IMR-90 (cell line): ENCODE measurements around the gene FAM180A. TPM values are rescaled to one million over a fixed set of nuclear protein-coding genes. Genes with fewer than 3 reads are reported as not detected.

Experiments
- ATAC-seq: fragments of 200-7000 bp; cut with Tn5 transposase; 2 replicates; pipeline ENCODE4 v1.9.1; 2020; ENCODE audit warnings: low read depth, mild to moderate bottlenecking, moderate library complexity
- BruUV-seq: library from RNA; stranded (reverse); fragments of 400-500 nt; replicated peaks from 2 replicates; lab custom pipeline; 2021; lab: Mats Ljungman, UMichigan
- CTCF ChIA-PET: fragments of 300-600 bp; formaldehyde crosslinking; extraction: SDS; loops from one replicate; lab custom pipeline; 2021; ENCODE audit warnings: antibody characterized with exemption; lab: Yijun Ruan, JAX
- POLR2A ChIA-PET: fragments of 300-600 bp; sonication (Branson Sonifier 250); formaldehyde crosslinking; loops from one replicate; lab custom pipeline; 2022; ENCODE audit warnings: antibody characterized with exemption; ENCODE audit not compliant: unreplicated experiment; lab: Charles Lee
- DNase-seq: peaks from one replicate; pipeline ENCODE4 v3.0.0; 2013
- H2AFZ ChIP-seq: replicated peaks from 2 replicates; pipeline ENCODE3; 2013; ENCODE audit warnings: low read length, mild to moderate bottlenecking; ENCODE audit not compliant: poor library complexity
- H2AK5ac ChIP-seq: 2 replicates; pipeline ENCODE4 v1.6.1; 2013; ENCODE audit warnings: low read depth, low read length, inconsistent platforms
- H2AK9ac ChIP-seq: replicated peaks from 2 replicates; pipeline ENCODE3; 2013; ENCODE audit warnings: mild to moderate bottlenecking, low read depth, low read length, moderate library complexity; ENCODE audit not compliant: poor library complexity
- H2BK120ac ChIP-seq: 2 replicates; pipeline ENCODE4 v1.6.1; 2013; ENCODE audit warnings: low read depth, low read length, inconsistent platforms
- H2BK15ac ChIP-seq: 3 replicates; pipeline ENCODE4 v1.6.1; 2013; ENCODE audit warnings: low read depth, low read length, inconsistent platforms
- H2BK20ac ChIP-seq: 2 replicates; pipeline ENCODE4 v1.6.1; 2013; ENCODE audit warnings: low read depth, mild to moderate bottlenecking, inconsistent platforms, low read length, moderate library complexity
- H2BK5ac ChIP-seq: 2 replicates; pipeline ENCODE4 v1.6.1; 2013; ENCODE audit warnings: mild to moderate bottlenecking, low read depth, low read length, inconsistent platforms; ENCODE audit not compliant: poor library complexity, severe bottlenecking
- H3K14ac ChIP-seq: replicated peaks from 2 replicates; pipeline ENCODE4 v1.6.1; 2013; ENCODE audit warnings: low read depth, low read length, inconsistent platforms
- H3K18ac ChIP-seq: 2 replicates; pipeline ENCODE4 v1.6.1; 2013; ENCODE audit warnings: low read depth, low read length, control low read depth
- H3K23ac ChIP-seq: 2 replicates; pipeline ENCODE4 v1.6.1; 2013; ENCODE audit warnings: low read depth, low read length, inconsistent platforms
- H3K27ac ChIP-seq: 2 replicates; pipeline ENCODE4 v1.5.1; 2013; ENCODE audit warnings: mild to moderate bottlenecking, control low read depth, low read length; ENCODE audit not compliant: insufficient read depth
- H3K27me3 ChIP-seq: 2 replicates; pipeline ENCODE4 v1.6.1; 2013; ENCODE audit warnings: low read length; ENCODE audit not compliant: control insufficient read depth, insufficient read depth
- H3K36me3 ChIP-seq: 2 replicates; pipeline ENCODE4 v1.6.1; 2013; ENCODE audit warnings: low read length, mixed read lengths; ENCODE audit not compliant: control insufficient read depth, insufficient read depth
- H3K4ac ChIP-seq: 2 replicates; pipeline ENCODE4 v1.6.1; 2013; ENCODE audit warnings: low read depth, low read length, inconsistent platforms
- H3K4me1 ChIP-seq: 2 replicates; pipeline ENCODE4 v1.6.1; 2013; ENCODE audit warnings: low read length, mixed read lengths; ENCODE audit not compliant: control insufficient read depth, insufficient read depth
- H3K4me2 ChIP-seq: 2 replicates; pipeline ENCODE4 v1.6.1; 2013; ENCODE audit warnings: low read depth, mild to moderate bottlenecking, control low read depth, low read length, moderate library complexity
- H3K4me3 ChIP-seq: 2 replicates; pipeline ENCODE4 v1.5.1; 2013; ENCODE audit warnings: low read depth, mild to moderate bottlenecking, control low read depth, low read length, moderate library complexity; ENCODE audit not compliant: insufficient read depth
- H3K56ac ChIP-seq: 2 replicates; pipeline ENCODE4 v1.6.1; 2013; ENCODE audit warnings: low read length, inconsistent platforms; ENCODE audit not compliant: insufficient read depth; ENCODE audit errors: extremely low read depth
- H3K79me1 ChIP-seq, 2 experiments: 2 replicates each; pipeline ENCODE4 v1.6.1; 2013; ENCODE audit warnings: low read length in 2 of 2, inconsistent platforms in 1 of 2, low read depth in 1 of 2
- H3K9ac ChIP-seq: 2 replicates; pipeline ENCODE4 v1.6.1; 2013; ENCODE audit warnings: low read depth, low read length, control low read depth
- H3K9me1 ChIP-seq: 2 replicates; pipeline ENCODE4 v1.6.1; 2013; ENCODE audit warnings: low read length, inconsistent platforms; ENCODE audit not compliant: insufficient read depth
- H3K9me3 ChIP-seq: 2 replicates; pipeline ENCODE4 v1.6.1; 2013; ENCODE audit warnings: low read length; ENCODE audit not compliant: control insufficient read depth, insufficient read depth
- H4K20me1 ChIP-seq: 2 replicates; pipeline ENCODE4 v1.6.1; 2013; ENCODE audit warnings: low read length, inconsistent platforms; ENCODE audit not compliant: insufficient read depth
- H4K5ac ChIP-seq: 2 replicates; pipeline ENCODE4 v1.6.1; 2013; ENCODE audit warnings: mild to moderate bottlenecking, low read depth, low read length, control low read depth
- H4K8ac ChIP-seq, 2 experiments: 2 replicates each; pipeline ENCODE4 v1.6.1; 2013; ENCODE audit warnings: low read depth in 2 of 2, low read length in 2 of 2, control low read depth in 1 of 2, inconsistent platforms in 1 of 2
- H4K91ac ChIP-seq: 2 replicates; pipeline ENCODE4 v1.6.1; 2013; ENCODE audit warnings: low read depth, low read length, inconsistent platforms; ENCODE audit not compliant: insufficient read depth
- MAZ ChIP-seq: IDR thresholded peaks from 2 replicates; pipeline ENCODE4 v1.6.1; 2012; ENCODE audit warnings: low read depth, mild to moderate bottlenecking, low read length, improper control_type of control experiment, moderate library complexity, borderline replicate concordance
- WGBS, 2 experiments: methylation state at CpG; one replicate each; pipeline versions ENCODE4 v1.1.5 to v1.1.7; 2013; ENCODE audit warnings: missing lambda C conversion rate in 2 of 2; ENCODE audit not compliant: insufficient read length in 1 of 2; ENCODE audit errors: extremely low coverage in 2 of 2; 5-methylcytosine and 5-hydroxymethylcytosine counted together
- dilution Hi-C: fragments of 300-500 bp; cut with HindIII; formaldehyde crosslinking; loops from one replicate; pipeline ENCODE4 v1.14.3; 2018; ENCODE audit warnings: low sequenced_read_pairs; ENCODE audit not compliant: unreplicated experiment
- in situ Hi-C: fragments of 300-500 bp; cut with MboI; formaldehyde crosslinking; loops from 3 replicates; pipeline ENCODE4 v1.14.3; 2019; ENCODE audit warnings: low sequenced_read_pairs, inconsistent platforms, mixed read lengths
- intact Hi-C: fragments of 100-400 bp; cut with micrococcal nuclease; formaldehyde crosslinking; loops from 2 replicates; pipeline ENCODE4 v1.10.0; 2022
- polyA plus RNA-seq, 3 experiments: library from polyadenylated mRNA; depleted of rRNA; stranded (reverse); fragments of >200 nt; gene quantifications; 2 replicates each; pipeline ENCODE4 v1.2.3, GENCODE V29; 2012; ENCODE audit warnings: low replicate concordance in 1 of 3
- total RNA-seq: library from RNA; depleted of rRNA; stranded (reverse); fragments of >200 nt; gene quantifications from 2 replicates; pipeline ENCODE4 v1.2.3, GENCODE V29; 2012

FAM180A gene
- total and polyA plus RNA-seq, 2 of the 4 experiments (the other 2 are of a cell fraction), result 1.3 to 2.0 TPM

DNA sequence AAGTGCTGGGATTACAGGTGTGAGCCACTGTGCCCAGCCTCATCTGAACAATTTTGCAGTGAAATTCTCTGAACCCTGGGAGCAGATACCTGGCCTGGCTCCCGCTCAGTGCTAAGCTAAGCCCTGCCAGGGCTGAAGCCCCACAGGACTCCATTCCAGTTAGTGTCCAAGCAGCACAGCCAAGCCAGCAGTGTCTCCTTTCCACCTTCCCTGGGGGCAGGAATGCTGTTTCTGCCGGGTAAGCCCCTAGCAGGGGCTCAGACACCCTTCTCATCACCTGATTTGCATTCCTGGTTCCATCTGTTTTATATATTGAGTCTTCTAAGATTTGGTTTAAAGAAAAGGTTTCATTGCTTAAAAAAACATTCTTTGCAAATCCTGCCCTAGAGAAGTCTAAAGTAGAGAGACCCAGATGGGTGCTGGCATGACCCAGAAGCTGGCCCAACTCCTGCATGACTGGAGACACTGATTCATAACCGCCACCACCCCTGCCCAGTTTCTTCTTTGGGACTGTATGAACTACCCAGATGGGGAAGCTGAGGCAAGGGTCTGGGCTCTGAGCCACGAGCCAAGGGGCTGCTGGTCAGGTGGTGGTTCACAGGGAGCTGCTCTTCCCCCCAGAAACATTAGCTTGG is 34.7 kb downstream of the FAM180A start:
- Histone ChIP-seq H3K14ac (peak overlapping the region; percentile 55), H3K4me1 (peaks cover 17% of the 10 kb centered on the region), H3K23ac (peak overlapping the region; percentile 22), H2BK5ac (peak overlapping the region; percentile 60), H2AK9ac (peak overlapping the region; percentile 88), H4K5ac (peak overlapping the region; percentile 10; the same call in 1 of the 2 replicates), H4K8ac (peak overlapping the region; percentile 14 to 31; a peak in 2 of 4 replicates), H4K20me1 (no peaks in the 10 kb centered on the region), H2BK15ac (peak overlapping the region; percentile 57; the same call in 1 of the 3 replicates), H3K18ac (peak overlapping the region; percentile 34; the same call in 1 of the 2 replicates), H2AK5ac (peak overlapping the region; percentile 76), H3K27me3 (no peaks in the 10 kb centered on the region), H3K9me1 (peaks cover 14% of the 10 kb centered on the region), H3K4ac (peak overlapping the region; percentile 82), H3K4me2 (peak overlapping the region; percentile 23; the same call in 1 of the 2 replicates), H2AFZ (peak overlapping the region; percentile 87), H3K9ac (no peak overlapping the region), H3K27ac (peak overlapping the region; percentile 41; the same call in 1 of the 2 replicates), H3K56ac (no peak overlapping the region), H3K9me3 (no peaks in the 10 kb centered on the region), H3K79me1 (peaks cover 0 to 8% of the 10 kb centered on the region in 2 experiments; a peak in 2 of 4 replicates), H3K4me3 (no peak overlapping the region), H4K91ac (peak overlapping the region; percentile 77), H2BK120ac (peak overlapping the region; percentile 86), H2BK20ac (peak overlapping the region; percentile 60; the same call in 1 of the 2 replicates), H3K36me3 (no peaks in the 10 kb centered on the region)
- ChIA-PET CTCF (interaction anchor here (0.7 to 1.0 kb wide), 3 partner anchors 40 to 83 kb away, joined by 3 to 5 read pairs (median 5); no protein-coding TSS in a partner anchor), POLR2A (interaction anchor here (0.6 kb wide), 1 partner anchor 52 kb away, joined by 4 read pairs; the partner anchor contains the start of gene STMP1)
- dilution Hi-C loops, result no loop called here
- WGBS, 2 experiments, result no CpG with 5 or more reads among the region's 4 CpGs
- no peak for DNase-seq
- no TSS peak for BruUV-seq
- no peak for TF ChIP-seq MAZ
- ATAC-seq, result peak; percentile 5; the same call in 1 of the 2 replicates
- in situ Hi-C loops, result no loop called here
- intact Hi-C loops, result loop anchor here (1.0 kb wide), 1 partner anchor 11 kb away; no protein-coding TSS in a partner anchor
